Activated naive CD4-positive, alpha-beta T cell treated with Interleukin-2 at 50 U/mL for 16 hours (primary cell): ENCODE data around the gene KLHDC8B.
"Not testable (repeated sequence)": the region's sequence is repeated elsewhere in the genome, so short reads cannot be mapped to it uniquely, and the experiment has no call there.

ENCODE experiments used
- DNase-seq: peaks from one replicate; pipeline ENCODE4 v3.0.0-alpha.2; 2020

Gene KLHDC8B

GRCh38 chr3:49198161-49198560 is 26.8 kb downstream of the KLHDC8B start:
- no peak for DNase-seq

GRCh38 chr3:49198611-49199230 is 27.3 kb downstream of the KLHDC8B start:
- no peak for DNase-seq

- DNase-seq = peak; percentile 3
Measured at GRCh38 chr3:49199239-49199899, 28.0 kb downstream of the KLHDC8B start.

- DNase-seq = no peak
Measured at GRCh38 chr3:49199900-49200281, 28.5 kb downstream of the KLHDC8B start.

GRCh38 chr3:49213541-49213943 is 42.1 kb downstream of the KLHDC8B start:
- no peak for DNase-seq

GRCh38 chr3:49213998-49214397 is 42.6 kb downstream of the KLHDC8B start:
- DNase-seq = no peak

GRCh38 chr3:49216687-49217086 is 45.3 kb downstream of the KLHDC8B start:
- not testable (repeated sequence) for DNase-seq

- DNase-seq = not testable (repeated sequence)
Measured at GRCh38 chr3:49217108-49217507, 45.7 kb downstream of the KLHDC8B start.

- no peak for DNase-seq
Measured at GRCh38 chr3:49217688-49218470, 46.5 kb downstream of the KLHDC8B start.

- not testable (repeated sequence) for DNase-seq
Measured at GRCh38 chr3:49218471-49218989, 47.1 kb downstream of the KLHDC8B start.

- DNase-seq = no peak
Measured at GRCh38 chr3:49219132-49219531, 47.7 kb downstream of the KLHDC8B start.

GRCh38 chr3:49220985-49221563 is 49.7 kb downstream of the KLHDC8B start:
- not testable (repeated sequence) for DNase-seq

- no peak for DNase-seq
Measured at GRCh38 chr3:49222002-49222401, 50.6 kb downstream of the KLHDC8B start.
